ENCODE data around the gene ATXN1. TPM values are rescaled to one million over a fixed set of nuclear protein-coding genes. Genes with fewer than 3 reads are reported as not detected.

Gene ATXN1
- polyA plus RNA-seq, 2 of the 4 experiments (the other 2 are of a cell fraction): 2.9 to 8.3 TPM

DNA sequence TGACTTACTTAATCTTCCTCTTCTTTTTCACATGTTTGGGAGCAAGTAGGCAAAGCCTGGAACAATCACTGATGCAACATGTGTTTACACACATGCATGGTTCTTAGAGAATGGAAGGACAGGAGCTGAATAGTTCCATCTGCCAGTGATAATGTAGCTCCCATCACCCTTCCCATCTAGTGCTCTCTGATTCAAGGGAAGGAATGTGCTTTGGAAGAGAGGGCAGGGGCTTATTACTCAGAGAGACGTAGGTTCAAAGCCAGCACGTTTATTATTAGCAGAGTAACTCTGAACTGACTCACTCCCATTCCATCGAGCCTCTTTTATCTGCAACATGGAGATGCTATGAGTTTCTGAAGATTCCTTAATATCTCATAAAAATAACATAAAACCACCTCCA, 311.0 kb downstream of the ATXN1 start (continued):
- TF ChIP-seq, protein P1, sequence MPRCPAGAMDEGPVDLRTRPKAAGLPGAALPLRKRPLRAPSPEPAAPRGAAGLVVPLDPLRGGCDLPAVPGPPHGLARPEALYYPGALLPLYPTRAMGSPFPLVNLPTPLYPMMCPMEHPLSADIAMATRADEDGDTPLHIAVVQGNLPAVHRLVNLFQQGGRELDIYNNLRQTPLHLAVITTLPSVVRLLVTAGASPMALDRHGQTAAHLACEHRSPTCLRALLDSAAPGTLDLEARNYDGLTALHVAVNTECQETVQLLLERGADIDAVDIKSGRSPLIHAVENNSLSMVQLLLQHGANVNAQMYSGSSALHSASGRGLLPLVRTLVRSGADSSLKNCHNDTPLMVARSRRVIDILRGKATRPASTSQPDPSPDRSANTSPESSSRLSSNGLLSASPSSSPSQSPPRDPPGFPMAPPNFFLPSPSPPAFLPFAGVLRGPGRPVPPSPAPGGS (IDR thresholded peaks at IDR 0.05): no peak
- TF ChIP-seq, protein P2, sequence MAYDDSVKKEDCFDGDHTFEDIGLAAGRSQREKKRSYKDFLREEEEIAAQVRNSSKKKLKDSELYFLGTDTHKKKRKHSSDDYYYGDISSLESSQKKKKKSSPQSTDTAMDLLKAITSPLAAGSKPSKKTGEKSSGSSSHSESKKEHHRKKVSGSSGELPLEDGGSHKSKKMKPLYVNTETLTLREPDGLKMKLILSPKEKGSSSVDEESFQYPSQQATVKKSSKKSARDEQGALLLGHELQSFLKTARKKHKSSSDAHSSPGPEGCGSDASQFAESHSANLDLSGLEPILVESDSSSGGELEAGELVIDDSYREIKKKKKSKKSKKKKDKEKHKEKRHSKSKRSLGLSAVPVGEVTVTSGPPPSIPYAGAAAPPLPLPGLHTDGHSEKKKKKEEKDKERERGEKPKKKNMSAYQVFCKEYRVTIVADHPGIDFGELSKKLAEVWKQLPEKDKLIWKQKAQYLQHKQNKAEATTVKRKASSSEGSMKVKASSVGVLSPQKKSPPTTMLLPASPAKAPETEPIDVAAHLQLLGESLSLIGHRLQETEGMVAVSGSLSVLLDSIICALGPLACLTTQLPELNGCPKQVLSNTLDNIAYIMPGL (CRISPR knock-in tag; IDR thresholded peaks at IDR 0.05; ENCODE audit: borderline replicate concordance): no peak
- no peak for TF ChIP-seq NR3C1 (IDR thresholded peaks at IDR 0.05)
- no peak for TF ChIP-seq RNF2 (IDR thresholded peaks at IDR 0.05; ENCODE audit: borderline replicate concordance, low read depth)
- TF ChIP-seq MAFK (IDR thresholded peaks at IDR 0.05; ENCODE audit: partially characterized antibody): no peak
- TF ChIP-seq TP53 (CRISPR knock-in tag; IDR thresholded peaks at IDR 0.05): no peak
- no peak for TF ChIP-seq FOSL2 (IDR thresholded peaks at IDR 0.05)
- no peak for TF ChIP-seq FOSL2 (CRISPR knock-in tag; IDR thresholded peaks at IDR 0.05)
- TF ChIP-seq, protein P3, sequence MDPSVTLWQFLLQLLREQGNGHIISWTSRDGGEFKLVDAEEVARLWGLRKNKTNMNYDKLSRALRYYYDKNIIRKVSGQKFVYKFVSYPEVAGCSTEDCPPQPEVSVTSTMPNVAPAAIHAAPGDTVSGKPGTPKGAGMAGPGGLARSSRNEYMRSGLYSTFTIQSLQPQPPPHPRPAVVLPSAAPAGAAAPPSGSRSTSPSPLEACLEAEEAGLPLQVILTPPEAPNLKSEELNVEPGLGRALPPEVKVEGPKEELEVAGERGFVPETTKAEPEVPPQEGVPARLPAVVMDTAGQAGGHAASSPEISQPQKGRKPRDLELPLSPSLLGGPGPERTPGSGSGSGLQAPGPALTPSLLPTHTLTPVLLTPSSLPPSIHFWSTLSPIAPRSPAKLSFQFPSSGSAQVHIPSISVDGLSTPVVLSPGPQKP (IDR thresholded peaks at IDR 0.05; ENCODE audit: low read depth, low read length): no peak
- TF ChIP-seq HDAC2 (IDR thresholded peaks at IDR 0.05): no peak

DNA sequence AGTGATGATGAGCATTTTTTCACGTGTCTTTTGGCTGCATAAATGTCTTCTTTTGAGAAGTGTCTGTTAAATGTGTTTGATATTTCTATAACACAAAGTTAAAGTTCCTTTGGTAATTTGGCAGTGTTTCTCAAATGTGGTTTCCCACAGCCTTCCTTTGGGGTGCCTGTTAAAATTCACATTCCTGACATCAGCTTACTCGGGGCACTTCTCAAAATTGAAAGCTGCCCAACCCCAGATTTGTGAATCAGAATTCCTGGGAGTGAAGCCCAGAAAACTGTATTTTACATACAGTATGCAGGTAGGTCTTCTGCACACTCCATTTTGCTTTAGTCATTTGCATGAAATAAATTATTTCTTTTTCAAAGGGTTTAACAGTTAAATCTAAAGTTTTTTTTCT, 315.0 kb downstream of the ATXN1 start:
- ATAC-seq (no peak), FAIRE-seq (no peak), DNase-seq (ENCODE audit: low read depth in 1 of 2, low spot score in 1 of 2) (no peak)
- H3K4me2 ChIP-seq: no peak overlapping the region
- peaks cover 10% of the 10 kb centered on the region; the same call in 2 of the 3 replicates for H3K4me1 ChIP-seq
- ChIA-PET POLR2A (no interaction called here), CTCF (no interaction called here)
- 29% methylated on average over 2 of the region's 2 CpGs for WGBS (ENCODE audit: missing lambda C conversion rate)
- no peak overlapping the region for H3K27ac ChIP-seq
- no peaks in the 10 kb centered on the region for H3K9me3 ChIP-seq
- no peak overlapping the region for H3K4me3 ChIP-seq
- TF ChIP-seq MAFK (IDR thresholded peaks at IDR 0.05; ENCODE audit: partially characterized antibody) (no peak), RAD21 (conservative IDR thresholded peaks at IDR 0.05 in 1 of 2, IDR thresholded peaks at IDR 0.05 in 1 of 2) (no peak), RCOR1 (IDR thresholded peaks at IDR 0.05; ENCODE audit: low read depth, low read length) (no peak), KDM1A (IDR thresholded peaks at IDR 0.05; ENCODE audit: low read depth) (no peak), RARB (CRISPR knock-in tag; IDR thresholded peaks at IDR 0.05) (no peak), GATA3 (IDR thresholded peaks at IDR 0.05; ENCODE audit: borderline replicate concordance) (no peak), EHMT2 (IDR thresholded peaks at IDR 0.05; ENCODE audit: low read depth) (no peak), FOXS1 (CRISPR knock-in tag; IDR thresholded peaks at IDR 0.05) (no peak), KDM5A (IDR thresholded peaks at IDR 0.05) (no peak), NPAS2 (CRISPR knock-in tag; IDR thresholded peaks at IDR 0.05; ENCODE audit: borderline replicate concordance) (no peak), HEYL (CRISPR knock-in tag; IDR thresholded peaks at IDR 0.05) (no peak), NFE2L2 (conservative IDR thresholded peaks at IDR 0.05; ENCODE audit: low read length) (no peak), ZSCAN20 (CRISPR knock-in tag; IDR thresholded peaks at IDR 0.05) (no peak)
- TF ChIP-seq, protein P4, sequence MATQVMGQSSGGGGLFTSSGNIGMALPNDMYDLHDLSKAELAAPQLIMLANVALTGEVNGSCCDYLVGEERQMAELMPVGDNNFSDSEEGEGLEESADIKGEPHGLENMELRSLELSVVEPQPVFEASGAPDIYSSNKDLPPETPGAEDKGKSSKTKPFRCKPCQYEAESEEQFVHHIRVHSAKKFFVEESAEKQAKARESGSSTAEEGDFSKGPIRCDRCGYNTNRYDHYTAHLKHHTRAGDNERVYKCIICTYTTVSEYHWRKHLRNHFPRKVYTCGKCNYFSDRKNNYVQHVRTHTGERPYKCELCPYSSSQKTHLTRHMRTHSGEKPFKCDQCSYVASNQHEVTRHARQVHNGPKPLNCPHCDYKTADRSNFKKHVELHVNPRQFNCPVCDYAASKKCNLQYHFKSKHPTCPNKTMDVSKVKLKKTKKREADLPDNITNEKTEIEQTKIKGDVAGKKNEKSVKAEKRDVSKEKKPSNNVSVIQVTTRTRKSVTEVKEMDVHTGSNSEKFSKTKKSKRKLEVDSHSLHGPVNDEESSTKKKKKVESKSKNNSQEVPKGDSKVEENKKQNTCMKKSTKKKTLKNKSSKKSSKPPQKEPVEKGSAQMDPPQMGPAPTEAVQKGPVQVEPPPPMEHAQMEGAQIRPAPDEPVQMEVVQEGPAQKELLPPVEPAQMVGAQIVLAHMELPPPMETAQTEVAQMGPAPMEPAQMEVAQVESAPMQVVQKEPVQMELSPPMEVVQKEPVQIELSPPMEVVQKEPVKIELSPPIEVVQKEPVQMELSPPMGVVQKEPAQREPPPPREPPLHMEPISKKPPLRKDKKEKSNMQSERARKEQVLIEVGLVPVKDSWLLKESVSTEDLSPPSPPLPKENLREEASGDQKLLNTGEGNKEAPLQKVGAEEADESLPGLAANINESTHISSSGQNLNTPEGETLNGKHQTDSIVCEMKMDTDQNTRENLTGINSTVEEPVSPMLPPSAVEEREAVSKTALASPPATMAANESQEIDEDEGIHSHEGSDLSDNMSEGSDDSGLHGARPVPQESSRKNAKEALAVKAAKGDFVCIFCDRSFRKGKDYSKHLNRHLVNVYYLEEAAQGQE (IDR thresholded peaks at IDR 0.05): no peak
- TF ChIP-seq, protein P3 (IDR thresholded peaks at IDR 0.05; ENCODE audit: low read depth, low read length): no peak
